GM12872 (cell line): ENCODE results near the gene ZFP36L2.

Experiments used
- TF ChIP-seq, protein P1 (sequence below): IDR thresholded peaks from 3 replicates; pipeline ENCODE4 v1.5.1; 2011; ENCODE audit warnings: low read depth, mild to moderate bottlenecking, low read length, moderate library complexity; ENCODE audit not compliant: insufficient read depth

The ZFP36L2 gene

GRCh38 chr2:43202289-43202688, 24.1 kb downstream of the ZFP36L2 start:
- TF ChIP-seq, protein P1, sequence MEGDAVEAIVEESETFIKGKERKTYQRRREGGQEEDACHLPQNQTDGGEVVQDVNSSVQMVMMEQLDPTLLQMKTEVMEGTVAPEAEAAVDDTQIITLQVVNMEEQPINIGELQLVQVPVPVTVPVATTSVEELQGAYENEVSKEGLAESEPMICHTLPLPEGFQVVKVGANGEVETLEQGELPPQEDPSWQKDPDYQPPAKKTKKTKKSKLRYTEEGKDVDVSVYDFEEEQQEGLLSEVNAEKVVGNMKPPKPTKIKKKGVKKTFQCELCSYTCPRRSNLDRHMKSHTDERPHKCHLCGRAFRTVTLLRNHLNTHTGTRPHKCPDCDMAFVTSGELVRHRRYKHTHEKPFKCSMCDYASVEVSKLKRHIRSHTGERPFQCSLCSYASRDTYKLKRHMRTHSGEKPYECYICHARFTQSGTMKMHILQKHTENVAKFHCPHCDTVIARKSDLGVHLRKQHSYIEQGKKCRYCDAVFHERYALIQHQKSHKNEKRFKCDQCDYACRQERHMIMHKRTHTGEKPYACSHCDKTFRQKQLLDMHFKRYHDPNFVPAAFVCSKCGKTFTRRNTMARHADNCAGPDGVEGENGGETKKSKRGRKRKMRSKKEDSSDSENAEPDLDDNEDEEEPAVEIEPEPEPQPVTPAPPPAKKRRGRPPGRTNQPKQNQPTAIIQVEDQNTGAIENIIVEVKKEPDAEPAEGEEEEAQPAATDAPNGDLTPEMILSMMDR, result no peak

DNA sequence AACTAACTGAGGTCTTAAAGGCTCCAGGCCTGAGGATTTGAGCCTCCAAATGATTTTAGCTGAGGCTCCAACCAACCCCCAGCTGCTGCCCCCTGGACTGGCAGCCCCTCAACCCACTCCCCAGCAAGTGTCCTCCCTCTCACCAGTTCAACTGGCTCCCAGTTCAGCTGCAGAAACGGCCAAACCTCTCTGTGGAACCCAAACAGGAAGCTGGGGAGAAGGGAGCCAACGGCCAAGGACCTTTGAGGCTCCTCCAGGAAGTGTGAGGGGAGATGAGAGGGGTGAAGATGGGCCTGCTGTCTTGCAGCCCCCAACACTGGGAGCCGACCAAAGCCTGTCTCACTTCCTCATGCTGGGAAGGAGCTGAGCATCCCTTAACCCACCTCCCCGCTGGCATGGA, 24.9 kb downstream of the ZFP36L2 start:
- TF ChIP-seq, protein P1, result no peak

GRCh38 chr2:43201016-43201415, 25.4 kb downstream of the ZFP36L2 start:
- TF ChIP-seq, protein P1, result no peak

DNA sequence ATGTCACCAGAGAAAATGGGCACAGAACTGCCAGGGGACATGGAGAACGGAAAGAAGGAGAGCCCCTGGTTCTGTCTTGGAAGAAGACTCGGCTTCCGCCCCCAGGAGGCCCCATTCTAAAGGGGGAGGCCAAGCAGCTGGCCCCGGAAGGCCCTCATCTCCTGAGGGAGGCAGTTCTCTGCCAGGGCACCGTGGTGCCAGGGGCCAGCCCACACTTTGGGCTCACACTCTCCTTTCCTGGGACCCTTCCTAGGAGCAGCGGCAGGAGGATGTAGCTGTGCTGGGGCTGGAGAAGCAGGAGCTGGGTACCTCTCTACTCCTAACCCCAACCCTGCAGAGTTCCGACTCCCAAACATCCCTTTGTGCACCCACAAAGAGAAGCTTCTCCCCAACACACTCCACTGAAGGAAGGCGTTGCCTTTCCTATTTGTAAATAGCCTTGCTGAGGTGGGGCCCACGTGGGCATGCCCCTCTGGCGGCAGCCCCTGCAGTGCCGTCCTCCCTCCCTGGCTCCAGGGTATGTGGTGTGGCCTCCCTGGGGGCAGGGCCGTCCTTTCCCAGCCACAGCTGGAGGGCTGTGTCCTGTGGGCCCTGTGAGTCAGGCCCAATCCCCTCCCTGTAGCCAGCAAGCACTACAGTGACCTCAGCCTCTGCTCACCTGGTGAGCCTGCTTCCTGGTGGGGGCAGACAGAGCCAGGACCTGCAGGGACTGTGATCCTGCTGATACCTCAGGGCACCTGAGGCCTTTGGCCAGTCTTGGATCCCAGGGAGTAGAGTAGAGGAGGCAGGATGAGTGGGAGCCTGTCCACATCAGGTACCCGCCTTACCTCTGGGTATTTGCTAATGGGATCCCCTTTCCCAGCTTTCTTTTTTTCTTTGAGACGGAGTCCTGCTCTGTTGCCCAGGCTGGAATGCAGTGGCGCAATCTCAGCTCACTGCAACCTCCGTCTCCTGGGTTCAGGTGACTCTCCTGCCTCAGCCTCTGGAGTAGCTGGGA, 26.6 kb downstream of the ZFP36L2 start:
- TF ChIP-seq, protein P1, result no peak

GRCh38 chr2:43198263-43198662, 28.1 kb downstream of the ZFP36L2 start:
- TF ChIP-seq, protein P1, result no peak

GRCh38 chr2:43197588-43197896, 28.9 kb downstream of the ZFP36L2 start:
- TF ChIP-seq, protein P1, result no peak

DNA sequence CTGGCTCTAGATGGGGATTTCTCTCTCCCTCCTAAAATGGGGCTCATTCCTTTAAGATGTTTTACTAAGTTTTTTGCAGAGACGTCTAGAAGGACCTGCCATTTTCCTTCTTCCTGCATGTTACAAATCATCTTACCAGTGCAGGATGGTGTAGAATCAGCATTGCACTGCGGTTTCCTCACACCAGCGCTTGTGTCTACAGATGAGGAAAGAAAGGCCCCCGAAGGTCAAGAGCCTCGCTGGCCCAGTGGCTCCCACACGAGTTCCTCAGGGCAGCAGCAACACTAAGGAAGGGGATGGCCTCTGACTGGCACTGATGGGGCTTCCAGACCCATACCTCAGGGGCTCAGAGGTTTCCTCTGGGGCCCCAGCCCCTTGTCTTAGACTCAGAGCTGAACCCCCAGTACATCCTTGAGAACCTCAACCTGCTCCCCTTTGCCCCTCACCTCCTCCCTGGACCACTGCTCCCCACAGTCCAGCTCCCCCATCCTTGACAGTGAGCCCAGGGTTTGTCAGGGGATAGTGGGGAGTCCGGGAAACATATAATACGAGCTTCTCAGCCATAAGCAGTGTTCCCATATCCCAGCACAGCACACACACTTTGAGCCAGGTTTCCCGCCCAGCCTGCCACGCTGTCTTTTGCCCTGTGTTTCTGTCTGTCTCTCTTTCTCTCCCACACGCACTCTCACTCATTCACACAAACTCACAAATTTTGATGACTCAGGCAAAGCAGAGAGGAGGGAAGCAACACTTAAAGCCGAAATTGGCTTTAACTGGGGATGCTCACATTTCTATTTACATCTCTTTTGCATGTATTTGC, 29.4 kb downstream of the ZFP36L2 start:
- TF ChIP-seq, protein P1, result no peak
